Effector CD8-positive, alpha-beta T cell (primary cell): ENCODE measurements around the gene RNF220.
A peak's percentile ranks its signal among the peaks of the same experiment; 100 is the strongest.

Source experiments
- DNase-seq: peaks from one replicate; lab custom pipeline; 2025; lab: John Stamatoyannopoulos, UW

Gene RNF220

DNA sequence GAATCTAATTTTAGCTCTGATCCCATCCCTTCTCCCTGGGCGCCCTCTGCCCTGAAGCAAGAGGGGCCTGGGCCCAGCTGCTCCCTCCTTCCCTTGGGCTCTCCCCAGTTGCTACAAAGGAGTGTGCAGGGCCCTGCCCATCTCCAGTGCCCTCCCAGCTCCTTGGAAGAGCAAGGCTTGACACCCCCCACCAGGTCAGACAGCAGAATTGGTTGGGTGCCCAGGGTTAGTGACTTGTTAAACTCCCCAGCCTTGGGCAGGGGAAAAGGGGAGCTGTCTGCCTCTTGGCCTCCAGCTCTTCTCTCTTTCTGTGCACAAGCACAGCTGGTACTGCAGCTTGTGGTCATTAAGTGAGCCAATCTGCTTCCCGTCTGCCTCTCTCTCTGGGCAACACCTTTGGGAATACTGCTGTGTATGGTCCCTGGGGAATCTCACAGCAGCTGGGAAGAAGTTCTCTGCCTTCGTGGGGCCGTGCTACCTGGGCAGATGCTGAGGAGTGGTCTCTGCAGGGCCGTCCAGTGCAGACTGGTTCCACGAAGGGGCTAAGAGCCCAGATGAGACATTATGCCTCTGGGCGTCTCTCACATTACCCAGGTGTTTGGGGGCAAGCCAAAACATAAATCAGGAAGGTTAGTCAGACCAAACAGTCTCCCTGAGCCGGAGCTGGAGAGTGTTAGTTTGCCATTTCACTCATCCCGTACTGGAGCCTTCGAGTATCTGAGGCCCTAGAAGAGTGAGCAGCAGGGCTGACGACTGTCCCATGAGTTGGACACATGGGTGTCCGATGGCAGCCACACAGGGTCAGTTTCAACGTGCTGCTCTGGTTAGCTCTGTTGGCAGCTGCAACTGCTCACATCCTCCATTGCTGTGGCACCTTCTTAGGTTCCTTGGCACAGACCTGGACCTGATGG is 231.9 kb downstream of the RNF220 start:
- DNase-seq = no peak

DNA sequence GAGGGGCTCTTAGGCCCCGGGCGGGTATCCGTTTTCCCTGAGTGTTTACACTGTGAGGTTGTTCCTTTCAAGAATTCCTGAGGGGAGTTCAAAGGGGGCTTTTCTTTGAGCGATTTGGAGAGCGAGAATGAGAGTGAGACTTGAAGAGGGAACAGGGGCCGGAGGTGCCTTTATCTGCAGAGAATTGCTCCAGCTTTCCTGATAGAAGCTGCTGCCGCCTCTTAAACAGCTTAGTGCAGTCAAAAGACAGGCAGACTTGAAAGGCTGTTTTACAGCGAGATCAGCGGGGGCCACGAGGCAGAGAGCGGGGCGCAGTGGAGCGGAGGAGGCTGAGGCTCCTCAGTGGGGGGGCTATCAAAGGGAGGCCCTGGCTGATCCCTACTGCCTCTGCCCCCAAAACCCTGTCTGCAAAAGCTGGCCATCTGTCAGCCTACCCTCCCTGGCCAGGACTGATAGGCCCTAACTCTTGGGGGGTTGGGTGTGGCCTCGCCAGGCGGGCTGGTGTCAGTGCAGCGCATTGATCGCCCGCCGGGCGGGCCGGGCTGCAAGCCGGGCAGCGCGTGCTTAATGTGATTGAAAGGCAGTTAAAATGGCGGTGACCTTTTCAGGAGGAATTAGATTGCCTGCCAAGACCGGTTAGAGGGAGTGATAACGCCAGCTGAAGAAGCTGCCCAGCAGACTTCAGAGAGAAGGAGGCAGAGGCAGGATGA is 232.8 kb downstream of the RNF220 start:
- no peak for DNase-seq

- no peak for DNase-seq
Observed at GRCh38 chr1:44640200-44640853, 235.3 kb downstream of the RNF220 start.

DNA sequence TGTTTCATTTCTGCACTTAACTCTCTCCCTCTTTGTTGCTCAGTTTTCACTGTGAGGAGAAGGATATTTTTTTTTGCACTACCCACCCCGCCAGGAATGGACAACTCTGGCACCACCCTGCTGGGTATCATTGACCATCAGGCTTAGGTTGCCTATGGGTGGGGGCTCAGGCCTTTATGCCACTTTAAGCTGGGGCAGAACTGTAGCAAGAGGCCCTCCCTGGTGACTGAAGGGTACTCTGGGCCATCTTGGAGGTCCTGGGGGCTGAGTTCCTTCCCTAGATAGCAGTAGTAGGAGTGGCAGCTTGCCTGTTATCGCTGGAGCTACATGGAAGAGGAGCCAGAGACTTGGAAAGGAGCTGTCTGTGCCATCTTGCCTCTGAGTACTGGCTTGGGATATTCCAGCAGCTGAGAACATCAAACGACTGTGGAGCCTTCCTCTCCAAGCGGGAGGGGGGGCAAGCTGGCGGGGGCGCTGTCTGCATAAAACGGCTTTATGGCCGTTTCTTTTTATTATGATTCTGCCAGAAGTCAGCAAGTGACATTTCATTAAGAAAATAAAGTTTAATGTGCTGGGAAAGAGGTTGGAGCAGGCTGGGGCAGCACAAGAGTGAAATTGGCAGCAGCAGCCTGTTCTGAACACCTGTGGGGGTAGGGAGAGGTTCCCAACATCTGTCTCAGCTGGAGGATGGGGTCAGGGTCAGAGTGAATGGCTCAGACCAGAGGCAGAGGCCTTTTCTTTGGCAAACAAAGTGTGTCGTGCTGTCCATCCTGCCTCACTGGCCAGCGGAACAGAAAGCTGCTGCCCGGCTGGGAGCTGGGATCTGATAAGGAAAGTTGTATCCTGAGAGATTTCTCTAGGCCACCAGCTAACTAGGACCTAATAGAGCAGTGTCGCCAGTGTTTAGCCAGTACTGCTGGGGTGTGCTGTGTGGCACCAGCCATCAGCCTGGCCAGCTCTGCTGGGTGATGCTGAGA is 236.4 kb downstream of the RNF220 start:
- DNase-seq = no peak

- no peak for DNase-seq
Observed at GRCh38 chr1:44642255-44642654, 237.2 kb downstream of the RNF220 start.

- DNase-seq = no peak
Observed at GRCh38 chr1:44642925-44643324, 237.9 kb downstream of the RNF220 start.

GRCh38 chr1:44643721-44644334 is 238.8 kb downstream of the RNF220 start:
- no peak for DNase-seq

DNA sequence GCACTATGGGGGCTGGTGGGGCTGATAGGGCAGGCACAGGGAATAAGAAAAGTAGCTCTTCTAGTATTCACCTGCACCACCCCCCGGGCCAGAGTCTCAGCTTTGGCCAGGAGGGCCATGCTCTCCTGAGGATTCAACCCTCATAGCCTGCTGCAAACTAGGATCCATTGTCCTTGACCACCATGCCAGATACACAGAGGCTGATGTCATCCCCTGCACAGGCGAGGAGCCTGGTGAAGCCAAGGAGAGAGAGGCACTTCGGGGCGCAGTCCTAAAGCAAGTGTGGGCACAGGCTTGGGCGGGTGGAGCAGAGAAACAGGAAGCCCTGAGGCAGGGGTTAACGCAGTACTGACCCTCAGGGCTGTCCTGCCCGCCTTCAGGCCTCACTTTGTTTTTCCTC is 239.8 kb downstream of the RNF220 start:
- no peak for DNase-seq

DNA sequence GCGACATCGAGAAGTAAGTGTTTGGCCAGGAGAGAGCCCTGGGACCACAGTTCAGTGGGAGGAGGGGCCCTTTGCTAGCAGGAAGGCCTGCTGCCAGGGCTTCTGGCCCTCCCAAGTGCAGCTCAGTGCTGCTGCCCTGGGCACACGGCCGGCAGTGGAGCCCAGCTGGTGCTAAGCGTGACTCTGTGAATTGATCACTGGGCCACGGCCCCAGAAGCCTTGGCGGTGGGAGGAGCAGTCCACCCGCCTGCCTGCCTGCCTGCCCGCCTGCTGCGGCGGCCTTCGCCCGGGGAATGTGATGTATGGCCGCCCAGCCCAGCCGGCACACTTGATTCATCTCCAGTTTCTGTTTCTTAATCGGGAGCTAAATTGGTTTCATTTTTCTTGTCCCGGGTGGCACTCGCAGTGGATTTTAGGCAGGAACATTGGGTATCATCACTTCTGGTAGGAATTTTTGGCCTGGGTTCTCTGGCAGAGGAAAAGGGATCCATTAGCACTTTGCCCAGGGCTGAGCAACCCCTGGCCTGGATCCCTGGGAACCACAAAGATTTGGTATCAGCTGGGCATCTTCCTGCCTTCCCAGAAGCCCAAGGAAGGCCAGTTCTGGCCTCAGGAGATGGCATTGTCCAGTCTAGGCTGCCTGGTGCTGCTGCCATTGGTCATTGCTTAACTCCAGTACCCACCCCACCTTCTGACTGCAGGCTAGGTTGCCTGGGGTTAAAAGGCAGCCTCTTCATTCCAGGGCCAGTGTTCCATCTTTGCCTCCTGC is 240.6 kb downstream of the RNF220 start:
- no peak for DNase-seq

DNA sequence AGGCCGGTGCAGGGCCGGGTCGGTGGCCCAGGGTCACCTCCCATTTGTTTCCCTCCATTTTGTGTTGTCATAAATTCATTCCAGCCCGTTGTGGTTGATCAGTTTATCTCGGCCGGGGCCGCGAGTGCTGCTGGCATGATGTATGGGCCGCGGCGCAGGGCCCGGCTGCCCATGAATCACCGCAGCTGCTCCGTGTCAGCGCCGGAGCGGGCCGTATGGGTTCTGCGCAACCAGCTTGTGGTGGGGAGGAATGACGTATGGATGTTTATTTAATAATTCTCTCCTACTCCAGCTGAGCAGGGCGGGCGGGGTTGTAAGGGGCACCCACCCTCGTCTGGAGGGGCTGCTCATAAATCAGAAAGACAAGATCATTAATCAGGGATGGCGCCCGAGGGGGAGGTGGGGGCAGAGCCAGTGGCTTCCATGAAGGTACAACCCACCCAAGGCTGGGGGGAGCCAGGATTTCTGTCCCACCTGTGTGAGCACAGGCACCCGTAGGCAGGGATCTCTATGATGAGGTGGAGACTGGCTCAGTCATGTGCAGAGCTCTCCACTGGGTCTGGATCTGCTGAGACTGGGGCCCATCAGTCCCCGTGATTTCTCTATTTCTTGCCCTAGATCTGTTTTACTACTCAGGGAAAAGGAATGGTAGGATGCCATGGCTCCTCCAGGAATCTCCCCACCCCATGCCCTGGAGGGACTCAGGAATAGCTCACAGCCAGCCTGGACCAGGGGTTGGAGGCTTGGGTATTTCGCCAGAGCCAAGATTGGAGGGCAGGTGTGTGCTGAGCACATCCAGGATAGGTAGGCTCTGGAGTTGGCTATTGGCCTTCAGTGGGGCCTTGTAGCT is 241.4 kb downstream of the RNF220 start:
- no peak for DNase-seq

GRCh38 chr1:44647896-44648295 is 242.8 kb downstream of the RNF220 start:
- DNase-seq = no peak

- no peak for DNase-seq
Observed at GRCh38 chr1:44648529-44649250, 243.6 kb downstream of the RNF220 start.

GRCh38 chr1:44649788-44650158 is 244.7 kb downstream of the RNF220 start:
- no peak for DNase-seq

DNA sequence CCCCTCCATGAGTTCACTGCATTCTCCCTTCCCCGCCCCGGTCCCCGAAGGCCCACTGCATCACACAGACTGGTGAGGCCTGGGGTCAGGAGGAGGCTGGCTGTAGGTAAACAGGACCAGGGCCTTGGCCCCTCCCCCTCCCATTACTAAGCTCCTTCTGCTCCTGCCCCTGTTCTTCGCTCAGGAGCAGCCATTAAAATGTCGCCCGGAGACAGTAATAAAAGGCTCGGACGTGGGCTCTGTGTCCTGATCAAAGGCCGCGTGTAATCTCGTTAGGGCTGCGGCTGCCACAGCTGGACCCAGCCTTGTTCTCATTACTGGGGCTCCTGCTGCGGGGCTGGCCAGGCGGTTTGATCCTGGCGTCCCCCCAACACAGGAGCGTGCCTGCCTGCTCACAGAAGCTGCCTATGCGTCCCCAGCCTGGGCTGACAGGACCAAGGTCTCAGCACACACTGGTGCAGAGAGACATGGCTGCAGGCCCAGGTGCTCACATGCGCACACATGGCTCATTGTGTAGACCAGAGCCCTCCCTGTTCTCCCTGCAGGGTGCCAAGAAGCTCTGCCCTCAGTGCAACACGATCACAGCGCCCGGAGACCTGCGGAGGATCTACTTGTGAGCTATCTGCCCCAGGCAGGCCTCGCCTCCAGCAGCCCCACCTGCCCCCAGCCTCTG is 245.2 kb downstream of the RNF220 start:
- no peak for DNase-seq

DNA sequence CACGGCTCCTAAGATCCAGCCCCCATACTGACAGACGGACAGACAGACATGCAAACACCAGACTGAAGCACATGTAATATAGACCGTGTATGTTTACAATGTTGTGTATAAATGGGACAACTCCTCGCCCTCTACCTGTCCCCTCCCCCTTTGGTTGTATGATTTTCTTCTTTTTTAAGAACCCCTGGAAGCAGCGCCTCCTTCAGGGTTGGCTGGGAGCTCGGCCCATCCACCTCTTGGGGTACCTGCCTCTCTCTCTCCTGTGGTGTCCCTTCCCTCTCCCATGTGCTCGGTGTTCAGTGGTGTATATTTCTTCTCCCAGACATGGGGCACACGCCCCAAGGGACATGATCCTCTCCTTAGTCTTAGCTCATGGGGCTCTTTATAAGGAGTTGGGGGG is 246.0 kb downstream of the RNF220 start:
- DNase-seq = no peak

DNA sequence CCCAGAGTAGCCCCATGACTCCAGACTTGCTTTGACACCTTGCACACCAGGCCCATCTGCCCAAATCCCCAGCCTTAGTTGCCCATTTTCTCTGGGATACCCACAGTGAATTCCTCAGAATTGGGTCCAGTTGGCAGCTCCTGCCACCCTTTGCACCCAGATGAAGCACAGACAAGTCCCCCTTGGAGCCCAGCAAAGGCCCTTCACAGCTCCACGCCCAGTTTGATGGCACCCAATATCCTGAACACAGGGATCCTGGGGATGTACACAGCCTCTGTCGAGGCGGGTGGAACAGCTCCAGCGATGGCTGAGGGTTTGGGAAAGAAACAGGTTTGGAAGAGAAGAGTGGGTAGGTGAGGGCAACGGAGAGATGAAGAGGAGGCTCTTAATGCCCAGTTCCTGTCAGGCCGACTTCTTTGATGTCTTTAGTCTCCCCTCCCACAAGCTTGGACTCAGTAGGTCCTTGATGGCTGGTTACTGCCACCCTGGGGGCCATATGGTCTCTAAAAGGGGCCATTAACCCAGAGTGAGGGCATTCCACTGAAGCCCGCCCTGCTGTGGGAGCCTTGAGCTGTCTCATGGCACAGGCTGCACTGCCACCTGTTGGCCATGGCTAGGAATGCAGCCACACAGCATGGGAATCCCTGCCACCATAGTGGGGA is 247.5 kb downstream of the RNF220 start:
- DNase-seq = peak; percentile 69

- no peak for DNase-seq
Observed at GRCh38 chr1:44653107-44653964, 248.3 kb downstream of the RNF220 start.
